ENCODE data around the gene RHPN2.

Gene RHPN2

GRCh38 chr19:32977280-32977679 lies 87.4 kb downstream of the RHPN2 start:
- TF ChIP-seq CTCF (conservative IDR thresholded peaks at IDR 0.05; ENCODE audit: control insufficient read depth, insufficient read depth, low read depth, low read length) = no peak
- H3K4me3 ChIP-seq (ENCODE audit: control insufficient read depth, low read depth, low read length) = no peak overlapping the region

GRCh38 chr19:32976223-32976805 lies 88.4 kb downstream of the RHPN2 start:
- DNase-seq (ENCODE audit: low read depth) = peak; percentile 66
- peak; percentile 84 for TF ChIP-seq CTCF (conservative IDR thresholded peaks at IDR 0.05; ENCODE audit: control insufficient read depth, insufficient read depth, low read depth, low read length)
- no peak overlapping the region for H3K4me3 ChIP-seq (ENCODE audit: control insufficient read depth, low read depth, low read length)

More at GRCh38 chr19:32977280-32977679, 87.4 kb downstream of the RHPN2 start:
- DNase-seq (ENCODE audit: low read depth) = no peak

- TF ChIP-seq CTCF (conservative IDR thresholded peaks at IDR 0.05; ENCODE audit: control insufficient read depth, insufficient read depth, low read depth, low read length) = no peak
- H3K4me3 ChIP-seq (ENCODE audit: control insufficient read depth, low read depth, low read length) = peak within 1 kb of the TSS; percentile 90
- DNase-seq (ENCODE audit: low read depth) = peak; percentile 99
Measured at GRCh38 chr19:32971715-32972540, 92.8 kb downstream of the RHPN2 start, which contains the start of the genes CEP89 and FAAP24. TSS of gene CEP89 (minus strand) at chr19:32971958. CDS start at chr19:32971874, 84 bp downstream. TSS of gene FAAP24 (plus strand) at chr19:32972242. CDS start at chr19:32973197, 955 bp downstream.

GRCh38 chr19:32971012-32971595 lies 93.6 kb downstream of the RHPN2 start:
- no peak for TF ChIP-seq CTCF (conservative IDR thresholded peaks at IDR 0.05; ENCODE audit: control insufficient read depth, insufficient read depth, low read depth, low read length)
- H3K4me3 ChIP-seq (ENCODE audit: control insufficient read depth, low read depth, low read length) = peak overlapping the region; percentile 90
- no peak for DNase-seq (ENCODE audit: low read depth)

- TF ChIP-seq CTCF (conservative IDR thresholded peaks at IDR 0.05; ENCODE audit: control insufficient read depth, insufficient read depth, low read depth, low read length) = no peak
- H3K4me3 ChIP-seq (ENCODE audit: control insufficient read depth, low read depth, low read length) = no peak overlapping the region
- DNase-seq (ENCODE audit: low read depth) = no peak
Measured at GRCh38 chr19:32969549-32969948, 95.1 kb downstream of the RHPN2 start.

GRCh38 chr19:32966750-32967149 lies 97.9 kb downstream of the RHPN2 start:
- no peak for TF ChIP-seq CTCF (conservative IDR thresholded peaks at IDR 0.05; ENCODE audit: control insufficient read depth, insufficient read depth, low read depth, low read length)
- H3K4me3 ChIP-seq (ENCODE audit: control insufficient read depth, low read depth, low read length) = no peak overlapping the region
- no peak for DNase-seq (ENCODE audit: low read depth)

Measured in fibroblast of mammary gland (primary cell).